Liver (tissue), 9 donors: ENCODE measurements around the gene MCF2L2. TPM values are rescaled to one million over a fixed set of nuclear protein-coding genes. Genes with fewer than 3 reads are reported as not detected.
A peak's percentile ranks its signal among the peaks of the same experiment; 100 is the strongest.
"Not testable (repeated sequence)": the region's sequence is repeated elsewhere in the genome, so short reads cannot be mapped to it uniquely, and the experiment has no call there.

Experiments used
- DNase-seq: peaks from one replicate; pipeline ENCODE4 v3.0.0-alpha.2; 2017; ENCODE audit warnings: low spot score
- H3K27ac ChIP-seq, 2 donors: one replicate each; pipeline ENCODE4 v1.7.0; 2013; ENCODE audit warnings: inconsistent platforms in 2 of 2, low read length in 2 of 2, control low read depth in 1 of 2, low read depth in 1 of 2, mild to moderate bottlenecking in 1 of 2
- H3K27me3 ChIP-seq, 4 donors: one replicate each; pipeline versions ENCODE4 v1.6.1 to v1.7.0; 2013; ENCODE audit warnings: low read length in 3 of 4, inconsistent platforms in 1 of 4, mild to moderate bottlenecking in 1 of 4, moderate library complexity in 1 of 4; ENCODE audit not compliant: control insufficient read depth in 4 of 4, insufficient read depth in 4 of 4
- H3K36me3 ChIP-seq, 4 donors: one replicate each; pipeline versions ENCODE4 v1.6.1 to v1.7.0; 2013; ENCODE audit warnings: low read length in 3 of 4, mild to moderate bottlenecking in 3 of 4, low read depth in 1 of 4, moderate library complexity in 1 of 4; ENCODE audit not compliant: control insufficient read depth in 4 of 4, insufficient read depth in 3 of 4
- H3K4me1 ChIP-seq, 4 donors: one replicate each; pipeline versions ENCODE4 v1.6.1 to v1.7.0; 2013; ENCODE audit warnings: low read length in 3 of 4, mild to moderate bottlenecking in 3 of 4, moderate library complexity in 1 of 4; ENCODE audit not compliant: control insufficient read depth in 4 of 4, insufficient read depth in 4 of 4
- H3K4me3 ChIP-seq, 3 donors: one replicate each; pipeline versions ENCODE4 v1.6.1 to v1.7.0; 2013; ENCODE audit warnings: low read length in 3 of 3, control low read depth in 1 of 3, low read depth in 1 of 3, mild to moderate bottlenecking in 1 of 3
- H3K9ac ChIP-seq, 2 donors: one replicate each; pipeline ENCODE4 v1.7.0; 2013; ENCODE audit warnings: low read length in 2 of 2, mild to moderate bottlenecking in 2 of 2, moderate library complexity in 2 of 2, control low read depth in 1 of 2, low read depth in 1 of 2
- H3K9me3 ChIP-seq, 4 donors: one replicate each; pipeline versions ENCODE4 v1.6.1 to v1.7.0; 2013; ENCODE audit warnings: low read length in 3 of 4; ENCODE audit not compliant: control insufficient read depth in 4 of 4
- ATF3 ChIP-seq: IDR thresholded peaks from 2 replicates; pipeline ENCODE4 v1.6.1; 2016; ENCODE audit warnings: antibody characterized with exemption
- CTCF ChIP-seq: fragments of 150-350 bp; IDR thresholded peaks from 2 replicates; pipeline ENCODE4 v1.5.1; 2017; ENCODE audit warnings: improper control_type of control experiment, low read depth, low read length; ENCODE audit not compliant: missing input control
- EGR1 ChIP-seq, 2 donors: IDR thresholded peaks; 2 replicates each; pipeline ENCODE4 v1.6.1; 2016 to 2018; ENCODE audit warnings: antibody characterized with exemption in 2 of 2, low read depth in 2 of 2
- FOXA1 ChIP-seq: IDR thresholded peaks from 2 replicates; pipeline ENCODE4 v1.6.1; 2016; ENCODE audit warnings: antibody characterized with exemption
- FOXA2 ChIP-seq: IDR thresholded peaks from 2 replicates; pipeline ENCODE4 v1.6.1; 2016; ENCODE audit warnings: antibody characterized with exemption
- HNF4A ChIP-seq, 2 donors: conservative IDR thresholded peaks; 2 replicates each; pipeline ENCODE4 v1.6.1; 2016; ENCODE audit warnings: antibody characterized with exemption in 2 of 2, mild to moderate bottlenecking in 2 of 2
- HNF4G ChIP-seq: IDR thresholded peaks from 2 replicates; pipeline ENCODE4 v1.6.1; 2016; ENCODE audit warnings: antibody characterized with exemption
- MAX ChIP-seq: IDR thresholded peaks from 2 replicates; pipeline ENCODE4 v1.6.1; 2016; ENCODE audit warnings: antibody characterized with exemption
- NR2F2 ChIP-seq: IDR thresholded peaks from 2 replicates; pipeline ENCODE4 v1.6.1; 2016; ENCODE audit warnings: antibody characterized with exemption
- RAD21 ChIP-seq, 2 donors: IDR thresholded peaks; 2 replicates each; pipeline ENCODE4 v1.6.1; 2016; ENCODE audit warnings: antibody characterized with exemption in 2 of 2, mild to moderate bottlenecking in 2 of 2
- REST ChIP-seq: IDR thresholded peaks from 2 replicates; pipeline ENCODE4 v1.6.1; 2016; ENCODE audit warnings: antibody characterized with exemption, mild to moderate bottlenecking
- RXRA ChIP-seq, 2 donors: IDR thresholded peaks; 2 replicates each; pipeline ENCODE4 v1.6.1; 2017 to 2018; ENCODE audit warnings: antibody characterized with exemption in 2 of 2, mild to moderate bottlenecking in 1 of 2
- SP1 ChIP-seq: IDR thresholded peaks from 2 replicates; pipeline ENCODE4 v1.6.1; 2018; ENCODE audit warnings: antibody characterized with exemption, mild to moderate bottlenecking
- TAF1 ChIP-seq: conservative IDR thresholded peaks from 2 replicates; pipeline ENCODE4 v1.6.1; 2016; ENCODE audit warnings: antibody characterized with exemption, mild to moderate bottlenecking
- YY1 ChIP-seq: IDR thresholded peaks from 2 replicates; pipeline ENCODE4 v1.6.1; 2016; ENCODE audit warnings: antibody characterized with exemption, mild to moderate bottlenecking
- ZBTB33 ChIP-seq: IDR thresholded peaks from 2 replicates; pipeline ENCODE4 v1.6.1; 2016; ENCODE audit warnings: antibody characterized with exemption
- WGBS: extraction: QIAGEN DNeasy Blood & Tissue Kit; methylation state at CpG from one replicate; pipeline ENCODE4 v1.1.7; 2013; 5-methylcytosine and 5-hydroxymethylcytosine counted together
- polyA plus RNA-seq, 2 donors: library from polyadenylated mRNA; stranded (reverse) in 1 of 2; unstranded in 1 of 2; fragments of 200-250 nt in 1 of 2; fragments of >200 nt in 1 of 2; fragmentation: Nextera tagmentation in 1 of 2; extraction: Ambion mirVana in 1 of 2; gene quantifications; one replicate each; pipeline versions ENCODE4 v1.2.1 to v1.2.3, GENCODE V29; 2013 to 2015
- total RNA-seq, 2 donors: library from RNA; depleted of rRNA; stranded (reverse); fragments of >200 nt; gene quantifications; one replicate each; pipeline ENCODE4 v1.2.3, GENCODE V29; 2014
- donor health status: healthy.
- donor health status: healthy.
- donor health status: healthy.
- donor health status: healthy.
- donor health status: healthy.

Gene MCF2L2
- total and polyA plus RNA-seq, 4 donors = 0.02 to 0.47 (median 0.17) TPM; not detected in 1

GRCh38 chr3:183466575-183466974 lies 38.2 kb upstream of the MCF2L2 start:
- no peak overlapping the region for H3K4me3 ChIP-seq
- no peaks in the 10 kb centered on the region for H3K27me3 ChIP-seq
- DNase-seq = no peak
- no peak overlapping the region for H3K27ac ChIP-seq
- H3K36me3 ChIP-seq = no peaks in the 10 kb centered on the region
- no peaks in the 10 kb centered on the region for H3K9me3 ChIP-seq
- 93% methylated on average over 3 of the region's 3 CpGs for WGBS
- H3K4me1 ChIP-seq = peaks cover 5 to 37% (median 18%) of the 10 kb centered on the region in 4 donors
- TF ChIP-seq EGR1 (IDR thresholded peaks at IDR 0.05; ENCODE audit: low read depth in 2 of 2) = no peak
- TF ChIP-seq YY1 = no peak
- no peak for TF ChIP-seq RXRA (IDR thresholded peaks at IDR 0.05)
- TF ChIP-seq MAX = no peak
- TF ChIP-seq TAF1 = no peak
- no peak for TF ChIP-seq HNF4A (conservative IDR thresholded peaks at IDR 0.05)
- TF ChIP-seq HNF4G = no peak
- no peak for TF ChIP-seq CTCF
- TF ChIP-seq RAD21 (IDR thresholded peaks at IDR 0.05) = no peak
- no peak for TF ChIP-seq REST
- TF ChIP-seq ATF3 = no peak
- H3K9ac ChIP-seq = no peak overlapping the region

GRCh38 chr3:183465710-183466109 lies 37.3 kb upstream of the MCF2L2 start:
- 84% methylated on average over 13 of the region's 13 CpGs for WGBS
- DNase-seq, H3K9ac ChIP-seq, H3K27ac ChIP-seq, H3K4me3 ChIP-seq, H3K9me3 ChIP-seq, H3K36me3 ChIP-seq, H3K27me3 ChIP-seq: not testable (repeated sequence)
- H3K4me1 ChIP-seq = peaks cover 5 to 33% (median 18%) of the 10 kb centered on the region in 4 donors

- Histone ChIP-seq H3K27ac (peak overlapping the region in 1 of 2 donors; percentile 9), H3K36me3 (no peaks in the 10 kb centered on the region), H3K9me3 (no peaks in the 10 kb centered on the region), H3K4me1 (peaks cover 5 to 32% (median 18%) of the 10 kb centered on the region in 4 donors), H3K27me3 (no peaks in the 10 kb centered on the region), H3K4me3 (no peak overlapping the region), H3K9ac (no peak overlapping the region)
- no peak for DNase-seq
- 37% methylated on average over 2 of the region's 2 CpGs for WGBS
- TF ChIP-seq HNF4A (conservative IDR thresholded peaks at IDR 0.05) (peak; percentile 94 to 95), CTCF (no peak), HNF4G (peak; percentile 85), TAF1 (no peak), YY1 (peak; percentile 69), FOXA2 (peak; percentile 84), ZBTB33 (peak; percentile 87), FOXA1 (peak; percentile 88), RXRA (IDR thresholded peaks at IDR 0.05) (peak; percentile 95 to 98), MAX (peak; percentile 84), NR2F2 (peak; percentile 53), RAD21 (IDR thresholded peaks at IDR 0.05) (peak; percentile 38 to 59), SP1 (peak; percentile 94)
Observed at GRCh38 chr3:183464480-183464879, 36.1 kb upstream of the MCF2L2 start.
